ENCODE results near the gene INPP5D.

INPP5D gene

DNA sequence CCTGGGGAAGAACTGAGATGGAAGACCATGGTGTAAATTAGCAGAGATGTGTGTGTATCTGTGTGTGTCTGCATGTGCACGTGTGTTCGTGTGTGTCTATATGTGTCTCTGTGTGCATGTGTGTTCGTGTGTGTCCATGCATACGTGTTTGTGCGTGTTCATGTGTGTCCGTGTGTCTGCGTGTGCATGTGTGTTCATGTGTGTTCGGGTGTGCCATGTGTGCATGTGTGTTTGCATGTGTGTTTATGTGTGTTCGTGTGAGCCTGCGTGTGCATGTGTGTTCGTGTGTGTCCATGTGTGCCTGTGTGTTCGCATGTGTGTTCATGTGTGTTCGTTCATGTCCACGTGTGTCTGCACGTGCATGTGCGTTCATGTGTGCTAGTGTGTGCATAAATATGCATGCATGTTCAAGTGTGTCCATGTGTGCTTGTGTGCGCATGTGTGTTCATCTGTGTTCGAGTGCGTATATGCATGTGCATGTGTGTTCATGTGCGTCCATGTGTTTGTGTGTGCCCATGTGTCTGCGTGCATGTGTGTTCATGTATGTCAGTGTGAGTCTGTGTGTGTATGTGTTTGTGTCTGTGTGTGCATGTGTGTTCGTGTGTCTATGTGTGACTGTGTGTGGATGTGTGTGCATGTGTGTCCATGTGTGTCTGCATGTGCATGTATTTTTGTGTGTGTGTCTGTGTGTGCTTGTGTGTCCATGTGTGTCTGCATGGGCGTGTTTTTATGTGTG lies 24.5 kb upstream of the INPP5D start:
- Histone ChIP-seq H3K4me3 (ENCODE audit: low read depth, low read length) (no peak overlapping the region), H3K36me3 (no peaks in the 10 kb centered on the region), H3K4me1 (no peaks in the 10 kb centered on the region), H3K27me3 (no peaks in the 10 kb centered on the region), H3K9me3 (no peaks in the 10 kb centered on the region; the same call in 1 of the 2 replicates)
- TF ChIP-seq, protein P1, sequence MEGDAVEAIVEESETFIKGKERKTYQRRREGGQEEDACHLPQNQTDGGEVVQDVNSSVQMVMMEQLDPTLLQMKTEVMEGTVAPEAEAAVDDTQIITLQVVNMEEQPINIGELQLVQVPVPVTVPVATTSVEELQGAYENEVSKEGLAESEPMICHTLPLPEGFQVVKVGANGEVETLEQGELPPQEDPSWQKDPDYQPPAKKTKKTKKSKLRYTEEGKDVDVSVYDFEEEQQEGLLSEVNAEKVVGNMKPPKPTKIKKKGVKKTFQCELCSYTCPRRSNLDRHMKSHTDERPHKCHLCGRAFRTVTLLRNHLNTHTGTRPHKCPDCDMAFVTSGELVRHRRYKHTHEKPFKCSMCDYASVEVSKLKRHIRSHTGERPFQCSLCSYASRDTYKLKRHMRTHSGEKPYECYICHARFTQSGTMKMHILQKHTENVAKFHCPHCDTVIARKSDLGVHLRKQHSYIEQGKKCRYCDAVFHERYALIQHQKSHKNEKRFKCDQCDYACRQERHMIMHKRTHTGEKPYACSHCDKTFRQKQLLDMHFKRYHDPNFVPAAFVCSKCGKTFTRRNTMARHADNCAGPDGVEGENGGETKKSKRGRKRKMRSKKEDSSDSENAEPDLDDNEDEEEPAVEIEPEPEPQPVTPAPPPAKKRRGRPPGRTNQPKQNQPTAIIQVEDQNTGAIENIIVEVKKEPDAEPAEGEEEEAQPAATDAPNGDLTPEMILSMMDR (IDR thresholded peaks at IDR 0.05; ENCODE audit: low read depth, low read length), result no peak
- DNase-seq, result no peak

DNA sequence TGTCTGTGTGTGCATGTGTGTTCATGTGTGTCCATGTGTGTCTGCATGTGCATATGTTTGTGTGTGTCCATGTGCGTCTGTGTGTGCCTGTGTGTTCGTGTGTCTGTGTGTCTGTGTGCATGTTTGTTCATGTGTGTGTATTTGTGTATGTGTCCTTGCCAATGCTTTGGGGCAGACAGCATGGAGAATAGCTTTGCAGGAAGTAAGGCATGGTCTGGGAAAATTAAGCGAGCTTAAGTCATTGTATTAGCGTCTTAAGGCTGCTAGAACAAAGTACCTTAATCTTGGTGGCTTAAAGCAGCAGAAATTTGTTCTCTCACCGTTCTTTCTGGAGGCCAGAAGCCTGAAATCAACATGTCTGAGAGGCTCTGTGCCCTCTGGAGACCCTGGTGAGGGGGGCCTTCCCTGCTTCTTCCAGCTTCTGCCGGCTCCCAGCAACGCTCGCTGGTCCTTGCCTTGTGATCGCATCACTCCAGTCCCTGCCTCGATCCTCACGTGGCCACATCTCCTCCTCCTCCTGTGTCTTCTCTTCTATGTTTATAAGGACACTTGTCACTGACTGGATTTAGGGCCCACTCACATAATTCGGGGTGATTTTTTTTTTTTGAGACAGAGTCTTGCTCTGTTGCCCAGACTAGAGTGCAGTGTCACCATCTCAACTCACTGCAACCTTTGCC lies 23.8 kb upstream of the INPP5D start:
- H3K4me1 ChIP-seq, result no peaks in the 10 kb centered on the region
- TF ChIP-seq, protein P1 (IDR thresholded peaks at IDR 0.05; ENCODE audit: low read depth, low read length), result no peak
- DNase-seq, result no peak
- no peaks in the 10 kb centered on the region; the same call in 1 of the 2 replicates for H3K9me3 ChIP-seq
- no peaks in the 10 kb centered on the region for H3K36me3 ChIP-seq
- no peaks in the 10 kb centered on the region for H3K27me3 ChIP-seq
- H3K4me3 ChIP-seq (ENCODE audit: low read depth, low read length), result no peak overlapping the region

DNA sequence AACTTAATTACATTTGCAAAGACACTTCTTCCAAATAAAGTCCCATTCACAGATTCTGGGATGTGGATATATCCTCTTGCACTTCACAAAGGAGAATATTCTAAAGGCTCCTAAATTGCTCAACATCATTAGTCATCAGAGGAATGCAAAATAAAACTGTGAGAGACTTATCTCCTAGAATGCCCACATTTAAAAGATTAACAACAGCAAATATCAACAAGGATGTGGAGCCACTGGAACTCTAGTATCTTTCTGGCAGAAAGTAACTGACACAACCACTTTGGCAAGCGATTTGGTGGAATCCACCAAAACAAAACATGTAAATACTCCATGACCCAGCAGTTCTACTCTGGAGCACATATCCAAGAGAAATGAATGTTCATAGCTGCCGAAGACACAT lies 23.1 kb upstream of the INPP5D start:
- TF ChIP-seq, protein P1 (IDR thresholded peaks at IDR 0.05; ENCODE audit: low read depth, low read length), result no peak
- H3K4me3 ChIP-seq (ENCODE audit: low read depth, low read length), result no peak overlapping the region
- DNase-seq, result no peak

DNA sequence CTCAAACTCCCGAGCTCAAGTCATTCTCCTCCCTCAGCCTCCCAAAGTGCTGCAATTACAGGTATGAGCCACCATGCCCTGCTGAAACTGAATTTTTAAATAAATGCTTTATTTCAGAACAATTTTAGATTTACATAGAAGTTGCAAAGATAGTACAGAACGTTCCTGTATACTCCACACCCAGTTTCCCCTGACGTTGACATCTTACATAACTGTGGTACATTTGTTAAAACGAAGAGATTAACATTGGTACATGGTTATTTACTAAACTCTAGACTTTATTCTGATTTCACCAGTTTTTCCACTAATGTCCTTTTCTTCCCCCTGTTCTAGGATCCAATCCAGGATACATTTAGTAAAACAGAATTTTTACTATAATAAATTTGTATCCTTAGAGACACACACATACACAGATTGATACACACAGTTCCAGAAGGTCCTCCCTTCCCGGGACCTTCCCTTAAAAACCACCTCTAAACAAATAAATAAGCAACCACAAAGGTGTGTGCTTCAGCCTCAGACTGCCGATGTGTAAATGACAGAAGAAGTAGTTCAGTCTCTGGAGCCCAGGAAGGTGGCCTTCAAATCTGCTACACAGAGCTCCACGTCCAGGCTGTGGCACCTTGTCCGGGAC lies 20.8 kb upstream of the INPP5D start:
- Histone ChIP-seq H3K27me3 (peaks cover 4% of the 10 kb centered on the region), H3K4me1 (no peaks in the 10 kb centered on the region), H3K36me3 (no peaks in the 10 kb centered on the region), H3K4me3 (ENCODE audit: low read depth, low read length) (no peak overlapping the region), H3K9me3 (no peaks in the 10 kb centered on the region; the same call in 1 of the 2 replicates)
- TF ChIP-seq, protein P1 (IDR thresholded peaks at IDR 0.05; ENCODE audit: low read depth, low read length), result no peak
- DNase-seq, result no peak

More for the DNA sequence above, 23.1 kb upstream of the INPP5D start:
- no peaks in the 10 kb centered on the region for H3K36me3 ChIP-seq
- H3K9me3 ChIP-seq, result no peaks in the 10 kb centered on the region; the same call in 1 of the 2 replicates
- H3K27me3 ChIP-seq, result no peaks in the 10 kb centered on the region
- no peaks in the 10 kb centered on the region for H3K4me1 ChIP-seq

DNA sequence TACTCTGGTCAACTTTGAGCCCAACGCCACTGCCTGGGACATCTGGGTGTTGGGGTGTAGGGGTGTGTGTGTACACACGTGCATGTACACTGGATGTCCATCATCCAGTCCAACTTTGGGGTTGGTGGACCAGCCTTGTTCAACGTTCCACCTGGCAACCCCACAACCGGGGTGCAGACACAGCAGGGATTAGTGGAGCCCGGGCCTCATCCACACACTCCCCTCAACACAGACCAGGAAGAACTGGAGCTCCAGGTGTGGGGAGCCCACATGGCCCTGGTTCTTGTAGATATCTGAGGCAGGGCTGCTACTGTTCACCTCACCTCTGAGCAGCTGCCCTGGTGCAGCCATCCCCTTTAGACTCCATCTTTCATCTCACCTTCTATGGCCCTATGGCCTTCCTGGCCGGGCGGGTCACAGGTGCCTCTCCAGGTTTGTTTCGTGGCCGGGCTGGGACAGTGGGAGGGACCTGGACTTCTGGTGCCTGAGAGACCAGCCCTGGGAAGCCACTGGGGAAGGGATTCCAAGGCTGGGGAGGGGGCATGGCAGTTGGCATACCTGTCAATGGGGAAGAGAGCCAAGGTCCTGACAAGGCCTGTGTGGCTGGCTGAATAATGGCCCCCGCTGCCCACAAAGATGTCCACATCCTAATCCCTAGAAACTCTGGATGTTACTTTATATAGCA lies 20.2 kb upstream of the INPP5D start:
- TF ChIP-seq, protein P1 (IDR thresholded peaks at IDR 0.05; ENCODE audit: low read depth, low read length), result no peak
- H3K4me1 ChIP-seq, result no peaks in the 10 kb centered on the region
- H3K27me3 ChIP-seq, result peaks cover 5% of the 10 kb centered on the region
- no peak for DNase-seq
- H3K9me3 ChIP-seq, result no peaks in the 10 kb centered on the region; the same call in 1 of the 2 replicates
- H3K36me3 ChIP-seq, result no peaks in the 10 kb centered on the region
- no peak overlapping the region for H3K4me3 ChIP-seq (ENCODE audit: low read depth, low read length)

Data from BE2C (cell line).